H1 (cell line): ENCODE measurements around the gene GRHL3. TPM values are rescaled to one million over a fixed set of nuclear protein-coding genes. Genes with fewer than 3 reads are reported as not detected.

Source experiments
- CTCF ChIA-PET: fragments of 300-600 bp; sonication (Branson Sonifier 250); formaldehyde crosslinking; loops from one replicate; lab custom pipeline; 2021; ENCODE audit not compliant: partially characterized antibody; lab: Charles Lee
- POLR2A ChIA-PET: fragments of 300-600 bp; sonication (Branson Sonifier 250); formaldehyde crosslinking; loops from one replicate; lab custom pipeline; 2021; ENCODE audit warnings: inconsistent platforms; ENCODE audit not compliant: partially characterized antibody; lab: Charles Lee
- DNase-seq, 2 experiments: peaks; one replicate each; pipeline versions ENCODE4 v3.0.0 to v3.0.0-alpha.2; 2010 to 2022; ENCODE audit warnings: low spot score in 2 of 2, low read depth in 1 of 2, mixed read lengths in 1 of 2
- FAIRE-seq: peaks from 2 replicates; lab custom pipeline; 2011; peaks lifted over from hg19 to GRCh38; lab: Jason Lieb, UNC
- H2AFZ ChIP-seq: 2 replicates; pipeline ENCODE4 v1.8.1; 2012; ENCODE audit warnings: low read length, inconsistent platforms
- H2AK5ac ChIP-seq: 2 replicates; pipeline ENCODE4 v1.6.1; 2013; ENCODE audit warnings: low read depth, low read length
- H2BK120ac ChIP-seq: replicated peaks from 2 replicates; pipeline ENCODE3; 2013; ENCODE audit warnings: low read depth, low read length, inconsistent platforms
- H2BK12ac ChIP-seq: 2 replicates; pipeline ENCODE4 v1.6.1; 2013; ENCODE audit warnings: low read depth, low read length
- H2BK15ac ChIP-seq: 2 replicates; pipeline ENCODE4 v1.6.1; 2013; ENCODE audit warnings: low read length
- H2BK20ac ChIP-seq: 2 replicates; pipeline ENCODE4 v1.6.1; 2013; ENCODE audit warnings: low read length
- H2BK5ac ChIP-seq: 2 replicates; pipeline ENCODE4 v1.6.1; 2013; ENCODE audit warnings: low read depth, low read length
- H3K14ac ChIP-seq: 2 replicates; pipeline ENCODE4 v1.6.1; 2013; ENCODE audit warnings: inconsistent platforms; ENCODE audit not compliant: insufficient read length
- H3K18ac ChIP-seq: 2 replicates; pipeline ENCODE4 v1.6.1; 2013; ENCODE audit warnings: low read length; ENCODE audit errors: extremely low read depth
- H3K23ac ChIP-seq: 2 replicates; pipeline ENCODE4 v1.6.1; 2013; ENCODE audit warnings: inconsistent platforms; ENCODE audit not compliant: insufficient read length
- H3K23me2 ChIP-seq: 2 replicates; pipeline ENCODE4 v1.6.1; 2013; ENCODE audit warnings: low read depth, low read length
- H3K27ac ChIP-seq: 2 replicates; pipeline ENCODE4 v1.6.1; 2011; ENCODE audit warnings: low read depth, low read length, inconsistent platforms
- H3K27me3 ChIP-seq, 4 experiments: replicated peaks in 1 of 4; 1 replicate in 1 of 4; 2 replicates in 3 of 4; pipeline versions ENCODE4 v1.6.1 to v1.8.1; 2011 to 2013; ENCODE audit warnings: low read length in 3 of 4, mild to moderate bottlenecking in 3 of 4, inconsistent platforms in 2 of 4, mixed read lengths in 2 of 4, moderate library complexity in 1 of 4; ENCODE audit not compliant: control insufficient read depth in 3 of 4, insufficient read depth in 3 of 4; ENCODE audit errors: extremely low read depth in 1 of 4
- H3K36me3 ChIP-seq, 4 experiments: 2 replicates each; pipeline versions ENCODE4 v1.6.1 to v1.8.1; 2011 to 2013; ENCODE audit warnings: mild to moderate bottlenecking in 4 of 4, low read length in 3 of 4, moderate library complexity in 2 of 4, control low read depth in 1 of 4, inconsistent platforms in 1 of 4; ENCODE audit not compliant: insufficient read depth in 4 of 4, control insufficient read depth in 2 of 4
- H3K4ac ChIP-seq: replicated peaks from 2 replicates; pipeline ENCODE3; 2013; ENCODE audit warnings: low read length, low read depth, mixed read lengths, inconsistent platforms; ENCODE audit not compliant: insufficient read length
- H3K4me1 ChIP-seq, 4 experiments: replicated peaks in 1 of 4; 1 replicate in 1 of 4; 2 replicates in 3 of 4; pipeline versions ENCODE4 v1.6.1 to v1.8.1; 2011 to 2013; ENCODE audit warnings: low read length in 3 of 4, inconsistent platforms in 2 of 4, mixed read lengths in 1 of 4; ENCODE audit not compliant: insufficient read depth in 4 of 4, control insufficient read depth in 3 of 4
- H3K4me2 ChIP-seq, 2 experiments: 2 replicates each; pipeline versions ENCODE4 v1.6.1 to v1.8.1; 2011 to 2013; ENCODE audit warnings: low read depth in 2 of 2, low read length in 2 of 2, control low read depth in 1 of 2, inconsistent platforms in 1 of 2, mild to moderate bottlenecking in 1 of 2; ENCODE audit not compliant: insufficient read depth in 1 of 2
- H3K4me3 ChIP-seq, 4 experiments: fragments of 200-600, 300-600 bp in 1 of 4; sonication (generic), shearing (Covaris generic), sonication (Bioruptor Twin) in 1 of 4; 2 replicates each; pipeline versions ENCODE4 v1.5.1 to v1.8.1; 2011 to 2016; ENCODE audit warnings: low read length in 4 of 4, low read depth in 3 of 4, control low read depth in 2 of 4, inconsistent platforms in 2 of 4, mild to moderate bottlenecking in 2 of 4, mixed read lengths in 1 of 4, moderate library complexity in 1 of 4; ENCODE audit not compliant: insufficient read depth in 2 of 4; ENCODE audit errors: extremely low read depth in 1 of 4
- H3K56ac ChIP-seq: replicated peaks from 2 replicates; pipeline ENCODE3; 2013; ENCODE audit warnings: low read depth, mild to moderate bottlenecking, mixed read lengths, low read length, inconsistent platforms; ENCODE audit not compliant: insufficient read length
- H3K79me1 ChIP-seq: 2 replicates; pipeline ENCODE4 v1.6.1; 2013; ENCODE audit warnings: low read depth, low read length, control low read depth
- H3K79me2 ChIP-seq, 2 experiments: 2 replicates each; pipeline versions ENCODE4 v1.6.1 to v1.8.1; 2012 to 2013; ENCODE audit warnings: low read length in 2 of 2, mild to moderate bottlenecking in 2 of 2, inconsistent platforms in 1 of 2; ENCODE audit not compliant: insufficient read depth in 2 of 2, control insufficient read depth in 1 of 2
- H3K9ac ChIP-seq, 4 experiments: replicated peaks in 1 of 4; 1 replicate in 1 of 4; 2 replicates in 3 of 4; pipeline versions ENCODE4 v1.6.1 to v1.8.1; 2011 to 2013; ENCODE audit warnings: low read depth in 3 of 4, low read length in 3 of 4, control low read depth in 2 of 4, mild to moderate bottlenecking in 2 of 4, moderate library complexity in 2 of 4, inconsistent platforms in 1 of 4; ENCODE audit errors: extremely low read depth in 1 of 4
- H3K9me3 ChIP-seq, 2 experiments: 2 replicates each; pipeline versions ENCODE4 v1.6.1 to v1.8.1; 2012 to 2013; ENCODE audit warnings: mild to moderate bottlenecking in 2 of 2, moderate library complexity in 2 of 2, control low read depth in 1 of 2, inconsistent platforms in 1 of 2, low read depth in 1 of 2, low read length in 1 of 2, mixed read lengths in 1 of 2; ENCODE audit not compliant: insufficient read depth in 2 of 2
- H4K20me1 ChIP-seq, 2 experiments: replicated peaks in 1 of 2; 2 replicates each; pipeline versions ENCODE3 to v1.8.1; 2011 to 2013; ENCODE audit warnings: inconsistent platforms in 2 of 2, low read length in 2 of 2, mild to moderate bottlenecking in 1 of 2; ENCODE audit not compliant: insufficient read depth in 2 of 2, control insufficient read depth in 1 of 2
- H4K5ac ChIP-seq: 2 replicates; pipeline ENCODE4 v1.6.1; 2013; ENCODE audit warnings: low read length, low read depth, mixed read lengths, inconsistent platforms; ENCODE audit not compliant: insufficient read length
- H4K8ac ChIP-seq: 2 replicates; pipeline ENCODE4 v1.8.0; 2013; ENCODE audit warnings: mild to moderate bottlenecking, moderate library complexity, low read length, inconsistent platforms; ENCODE audit not compliant: insufficient read depth; ENCODE audit errors: extremely low read depth
- H4K91ac ChIP-seq: replicated peaks from 2 replicates; pipeline ENCODE3; 2013; ENCODE audit warnings: low read length, mixed read lengths, inconsistent platforms; ENCODE audit not compliant: insufficient read length
- HDAC2 ChIP-seq, 2 experiments: fragments of 300-600 bp in 1 of 2; sonication (generic) in 1 of 2; IDR thresholded peaks; 2 replicates each; pipeline ENCODE4 v1.6.1; 2011 to 2012; ENCODE audit warnings: low read depth in 2 of 2, low read length in 2 of 2, mild to moderate bottlenecking in 2 of 2, moderate library complexity in 2 of 2, borderline replicate concordance in 1 of 2, inconsistent platforms in 1 of 2
- JUND ChIP-seq: IDR thresholded peaks from 2 replicates; pipeline ENCODE4 v1.6.1; 2011; ENCODE audit warnings: mild to moderate bottlenecking, improper control_type of control experiment, low read length
- KDM1A ChIP-seq: fragments of 200-600, 300-600 bp; sonication (generic); IDR thresholded peaks from 2 replicates; pipeline ENCODE4 v1.7.1; 2016; ENCODE audit warnings: mild to moderate bottlenecking, low read length, borderline replicate concordance
- SIX5 ChIP-seq: IDR thresholded peaks from 2 replicates; pipeline ENCODE4 v1.6.1; 2011; ENCODE audit warnings: mild to moderate bottlenecking, low read depth, low read length
- SP4 ChIP-seq: IDR thresholded peaks from 2 replicates; pipeline ENCODE4 v1.6.1; 2012; ENCODE audit warnings: low read length, inconsistent platforms
- WGBS, 2 experiments: shearing (Covaris generic) in 1 of 2; methylation state at CpG; one replicate each; pipeline versions ENCODE4 v1.1.6 to v1.1.7; 2013 to 2015; ENCODE audit warnings: low lambda C conversion rate in 2 of 2, mixed read lengths in 2 of 2, inconsistent platforms in 1 of 2, low coverage in 1 of 2, missing lambda C conversion rate in 1 of 2; ENCODE audit not compliant: insufficient replicate concordance in 2 of 2, insufficient coverage in 1 of 2, insufficient read length in 1 of 2; ENCODE audit errors: extremely low coverage in 1 of 2, missing lambda C conversion rate in 1 of 2; 5-methylcytosine and 5-hydroxymethylcytosine counted together
- polyA plus RNA-seq, 7 experiments: library from polyadenylated mRNA; depleted of rRNA in 3 of 7; stranded (reverse) in 5 of 7; unstranded in 2 of 7; fragments of >200 nt in 5 of 7; fragments of 200-250 nt in 2 of 7; gene quantifications; 1 replicate in 5 of 7; 2 replicates in 1 of 7; 4 replicates in 1 of 7; pipeline versions ENCODE4 v1.2.1 to v1.2.3, GENCODE V29; 2011 to 2013; ENCODE audit warnings: missing spikeins in 2 of 7, mixed read lengths in 2 of 7
- total RNA-seq: library from RNA; stranded (reverse); fragmentation: NEBNext Ultra II Directional; extraction: Animal tissue kit (Norgen Biotek cat#: 25700); gene quantifications from 2 replicates; pipeline ENCODE4 v1.2.1, GENCODE V29; 2021

Gene GRHL3
- total and polyA plus RNA-seq, 2 of the 8 experiments (the other 6 are each of a cell fraction or from before 2014, with no cell fraction given) = 0.80 to 1.8 TPM

GRCh38 chr1:24339996-24340395, 20.8 kb downstream of the GRHL3 start:
- no peak overlapping the region for H3K4me3 ChIP-seq
- FAIRE-seq = no peak
- peak overlapping the region; percentile 15; the same call in 1 of the 2 replicates for H3K18ac ChIP-seq
- WGBS, 2 experiments = 92% methylated on average over 8 of the region's 8 CpGs; no CpG with 5 or more reads in 1 of the 2 experiments
- 0 out of 2 replicates have a peak overlapping the region, but pooled peaks have one; percentile 56 for H2AFZ ChIP-seq
- H4K20me1 ChIP-seq = no peaks in the 10 kb centered on the region
- no peaks in the 10 kb centered on the region for H3K79me2 ChIP-seq
- POLR2A ChIA-PET = interaction anchor here (0.9 kb wide), 1 partner anchor 51 kb away, joined by 3 read pairs; no protein-coding TSS in a partner anchor
- TF ChIP-seq HDAC2 (IDR thresholded peaks at IDR 0.05; ENCODE audit: borderline replicate concordance in 1 of 2, low read depth in 2 of 2, low read length in 2 of 2) (peak in 1 of 2 experiments; percentile 72; a peak in 1 of 4 replicates), KDM1A (peak; percentile 86; the same call in 1 of the 2 replicates), JUND (no peak), SIX5 (no peak), SP4 (no peak)
- H3K14ac ChIP-seq = no peak overlapping the region
- peak overlapping the region; percentile 80; the same call in 1 of the 2 replicates for H2BK20ac ChIP-seq
- no peak overlapping the region for H3K4me2 ChIP-seq
- peak overlapping the region; percentile 35; the same call in 1 of the 2 replicates for H2BK5ac ChIP-seq
- DNase-seq = no peak
- H3K9ac ChIP-seq = no peak overlapping the region
- no peaks in the 10 kb centered on the region; a peak in 1 of 8 replicates for H3K36me3 ChIP-seq
- H3K9me3 ChIP-seq = no peaks in the 10 kb centered on the region
- no peaks in the 10 kb centered on the region for H3K79me1 ChIP-seq
- H3K27ac ChIP-seq = no peak overlapping the region
- no peak overlapping the region for H4K8ac ChIP-seq
- peak overlapping the region; percentile 82; the same call in 1 of the 2 replicates for H2BK12ac ChIP-seq
- no peak overlapping the region for H2BK120ac ChIP-seq
- H3K23ac ChIP-seq = no peak overlapping the region
- H4K5ac ChIP-seq = no peak overlapping the region
- H3K4me1 ChIP-seq = peaks cover 0 to 36% (median 24%) of the 10 kb centered on the region in 4 experiments; a peak in 6 of 7 replicates
- peak overlapping the region; percentile 11; the same call in 1 of the 2 replicates for H2AK5ac ChIP-seq
- no peak overlapping the region for H3K4ac ChIP-seq
- H3K23me2 ChIP-seq = no peaks in the 10 kb centered on the region
- H4K91ac ChIP-seq = peak overlapping the region; percentile 16
- H3K27me3 ChIP-seq = no peaks in the 10 kb centered on the region
- H3K56ac ChIP-seq = no peak overlapping the region
- CTCF ChIA-PET = interaction anchor here (1.0 to 4.8 kb wide), 6 partner anchors 9 to 141 kb away, joined by 3 to 22 read pairs (median 7); no protein-coding TSS in a partner anchor
- H2BK15ac ChIP-seq = 0 out of 2 replicates have a peak overlapping the region, but pooled peaks have one; percentile 72
